GM23248 (cell line): ENCODE results near the gene DNAJC7.

Experiments used
- EZH2 ChIP-seq: fragments of 200-600 bp; sonication (generic); IDR thresholded peaks from 2 replicates; pipeline ENCODE4 v1.6.1; 2018; ENCODE audit warnings: antibody characterized with exemption, mild to moderate bottlenecking; ENCODE audit not compliant: insufficient read depth, poor library complexity, severe bottlenecking
- EZH2phosphoT487 ChIP-seq: fragments of 200-600 bp; sonication (generic); IDR thresholded peaks from 2 replicates; pipeline ENCODE4 v1.6.1; 2018; ENCODE audit warnings: antibody characterized with exemption, moderate library complexity, mild to moderate bottlenecking, low read depth; ENCODE audit not compliant: insufficient read depth

DNA sequence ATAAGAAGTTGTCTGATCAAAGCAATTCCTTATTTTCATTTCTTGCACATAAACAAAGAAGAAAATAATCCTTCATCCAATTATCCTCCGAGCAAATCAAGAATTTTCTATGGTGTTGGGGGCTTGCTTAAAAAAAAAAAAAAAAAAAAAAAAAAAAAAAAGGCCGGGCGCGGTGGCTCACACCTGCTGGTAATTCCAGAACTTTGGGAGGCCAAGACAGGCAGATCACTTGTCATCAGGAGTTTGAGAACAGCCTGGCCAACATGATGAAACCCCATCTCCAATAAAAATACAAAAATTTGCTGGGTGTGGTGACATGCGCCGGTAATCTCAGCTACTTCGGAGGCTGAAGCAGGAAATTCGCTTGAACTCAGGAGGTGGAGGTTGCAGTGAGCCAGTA is 31.3 kb downstream of the DNAJC7 start:
- no peak for TF ChIP-seq EZH2
- no peak for TF ChIP-seq EZH2phosphoT487
